OCI-LY1 (cell line): ENCODE data around the gene ICAM4.

Experiments used
- CTCF ChIP-seq: fragments of 200-600 bp; sonication (generic), shearing (Covaris generic); IDR thresholded peaks from 2 replicates; pipeline ENCODE4 v1.5.1; 2017; ENCODE audit warnings: mild to moderate bottlenecking, antibody characterized with exemption, low read length, moderate library complexity, mixed read lengths
- EZH2 ChIP-seq: fragments of 200-600 bp; sonication (generic), shearing (Covaris generic); IDR thresholded peaks from 2 replicates; pipeline ENCODE4 v1.8.0; 2017; ENCODE audit warnings: borderline replicate concordance, mixed run types, mild to moderate bottlenecking, antibody characterized with exemption, low read length, moderate library complexity, mixed read lengths

- no peak for TF ChIP-seq CTCF
- TF ChIP-seq EZH2: no peak
Measured at GRCh38 chr19:10258080-10258710, 28.6 kb upstream of the ICAM4 start.
